ENCODE measurements around the gene SRSF9. TPM values are rescaled to one million over a fixed set of nuclear protein-coding genes. Genes with fewer than 3 reads are reported as not detected.

The SRSF9 gene, protein sequence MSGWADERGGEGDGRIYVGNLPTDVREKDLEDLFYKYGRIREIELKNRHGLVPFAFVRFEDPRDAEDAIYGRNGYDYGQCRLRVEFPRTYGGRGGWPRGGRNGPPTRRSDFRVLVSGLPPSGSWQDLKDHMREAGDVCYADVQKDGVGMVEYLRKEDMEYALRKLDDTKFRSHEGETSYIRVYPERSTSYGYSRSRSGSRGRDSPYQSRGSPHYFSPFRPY
- 122 TPM for total RNA-seq

DNA sequence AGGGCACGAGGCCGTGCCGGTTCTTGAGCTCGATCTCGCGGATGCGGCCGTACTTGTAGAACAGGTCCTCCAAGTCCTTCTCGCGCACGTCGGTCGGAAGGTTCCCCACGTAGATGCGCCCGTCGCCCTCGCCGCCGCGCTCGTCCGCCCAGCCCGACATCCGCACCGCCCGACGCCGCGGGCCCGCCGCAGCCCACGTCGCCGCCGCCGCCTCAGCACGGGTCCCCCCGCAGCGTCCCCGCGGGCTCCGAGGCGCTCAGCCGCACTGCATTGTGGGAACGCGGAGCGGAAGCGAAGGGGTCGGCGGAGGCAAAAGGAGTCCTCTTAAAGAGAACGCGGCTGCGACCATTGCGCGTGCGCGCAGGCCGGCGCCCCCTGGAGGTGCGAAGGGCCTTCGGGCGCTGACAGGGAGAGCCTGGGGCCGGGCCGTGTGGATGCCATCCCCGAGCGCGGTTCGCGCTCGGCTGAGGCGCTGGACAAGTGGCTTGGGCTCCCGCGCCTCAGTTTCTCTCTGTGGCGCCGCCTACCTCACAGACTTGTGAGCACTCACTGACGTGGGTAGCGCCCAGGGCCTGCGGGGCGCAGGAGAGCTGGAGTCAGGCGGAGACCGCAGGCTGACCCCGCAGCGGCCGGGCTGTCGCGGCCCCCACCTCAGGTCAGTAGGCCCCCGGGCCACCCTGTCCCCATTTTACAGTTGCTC is at the start of gene SRSF9:
Gene SRSF9 (minus strand): TSS at position 299 of the 700 bp plus-strand sequence. CDS start 139 bp downstream, at position 160.

DNA sequence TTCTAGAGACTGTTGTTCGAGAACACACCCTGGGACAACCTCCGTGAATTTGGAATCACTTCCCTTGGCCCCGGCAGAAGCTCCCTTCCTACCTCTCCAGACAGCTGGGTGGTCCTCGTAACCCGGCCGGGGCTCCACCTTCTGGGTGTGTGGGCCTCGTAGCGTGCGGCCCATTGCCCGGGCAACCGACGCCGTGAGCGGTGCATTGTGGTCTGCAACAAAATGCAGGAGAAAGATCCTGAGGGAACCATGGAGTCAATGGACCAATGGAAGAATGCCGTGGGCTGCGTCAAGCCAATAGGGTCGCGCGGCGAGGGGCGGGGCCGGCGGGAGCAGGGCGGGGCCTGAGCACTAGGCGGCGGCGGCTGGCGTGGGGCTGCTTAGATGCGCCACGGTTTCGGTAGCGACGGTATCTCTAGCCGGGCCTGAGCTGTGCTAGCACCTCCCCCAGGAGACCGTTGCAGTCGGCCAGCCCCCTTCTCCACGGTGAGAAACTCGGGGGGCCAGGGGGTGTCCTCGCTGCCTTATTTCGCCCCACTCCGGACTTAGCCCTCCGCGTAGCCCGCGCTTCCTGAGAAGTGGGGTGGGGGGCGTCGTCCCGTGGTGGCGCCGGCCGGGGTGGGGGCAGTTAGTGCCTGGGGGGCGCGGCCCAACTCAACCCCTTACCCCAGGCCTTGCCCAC is 26.3 kb upstream of the SRSF9 start, which contains the start of gene DYNLL1:
Gene DYNLL1 (plus strand): TSS at position 383 of the 682 bp plus-strand sequence. CDS start 309 bp downstream, outside the sequence.

DNA sequence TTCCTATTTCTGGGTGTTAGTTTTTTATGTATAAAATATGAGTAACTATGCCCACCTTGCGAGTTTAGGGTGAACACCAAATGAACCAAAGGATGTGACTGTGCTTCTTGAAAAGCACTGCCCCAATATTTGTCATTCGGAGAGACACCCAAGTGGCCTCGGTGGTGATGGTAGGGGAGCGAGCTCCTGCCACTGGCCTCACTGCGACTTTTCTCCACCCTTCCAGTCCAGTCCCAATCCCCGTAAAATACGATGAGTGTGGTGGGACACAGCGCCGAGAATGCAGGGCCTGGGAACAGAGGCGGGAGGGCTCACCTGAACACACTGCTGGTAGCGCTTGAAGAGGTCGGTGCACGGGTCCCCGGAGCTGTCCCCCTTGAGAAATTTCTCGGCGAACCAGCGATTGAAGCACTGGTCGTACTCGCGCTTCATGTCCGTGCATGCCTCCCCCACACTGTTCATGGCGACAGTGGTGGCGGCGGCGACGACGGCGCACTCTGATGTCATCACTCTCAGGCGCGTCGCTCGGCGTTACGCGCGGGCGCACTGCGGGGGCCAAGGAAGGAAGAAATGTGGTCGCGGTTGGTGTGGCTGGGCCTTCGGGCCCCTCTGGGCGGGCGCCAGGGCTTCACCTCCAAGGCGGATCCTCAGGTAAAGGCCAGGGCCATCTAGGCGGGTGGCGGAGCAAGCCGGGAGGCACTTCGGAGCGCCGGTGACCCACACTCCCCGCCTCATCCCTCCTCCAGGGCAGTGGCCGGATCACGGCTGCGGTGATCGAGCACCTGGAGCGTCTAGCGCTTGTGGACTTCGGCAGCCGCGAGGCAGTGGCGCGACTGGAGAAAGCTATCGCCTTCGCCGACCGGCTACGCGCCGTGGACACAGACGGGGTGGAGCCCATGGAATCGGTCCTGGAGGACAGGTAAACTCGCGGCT is 23.4 kb downstream of the SRSF9 start, which contains the start of the genes GATC and TRIAP1:
Gene GATC (plus strand): TSS at position 534 of the 933 bp plus-strand sequence. CDS start 37 bp downstream, at position 571.
Gene TRIAP1 (minus strand): TSS at position 474 of the 933 bp plus-strand sequence. CDS start 12 bp downstream, at position 462.

DNA sequence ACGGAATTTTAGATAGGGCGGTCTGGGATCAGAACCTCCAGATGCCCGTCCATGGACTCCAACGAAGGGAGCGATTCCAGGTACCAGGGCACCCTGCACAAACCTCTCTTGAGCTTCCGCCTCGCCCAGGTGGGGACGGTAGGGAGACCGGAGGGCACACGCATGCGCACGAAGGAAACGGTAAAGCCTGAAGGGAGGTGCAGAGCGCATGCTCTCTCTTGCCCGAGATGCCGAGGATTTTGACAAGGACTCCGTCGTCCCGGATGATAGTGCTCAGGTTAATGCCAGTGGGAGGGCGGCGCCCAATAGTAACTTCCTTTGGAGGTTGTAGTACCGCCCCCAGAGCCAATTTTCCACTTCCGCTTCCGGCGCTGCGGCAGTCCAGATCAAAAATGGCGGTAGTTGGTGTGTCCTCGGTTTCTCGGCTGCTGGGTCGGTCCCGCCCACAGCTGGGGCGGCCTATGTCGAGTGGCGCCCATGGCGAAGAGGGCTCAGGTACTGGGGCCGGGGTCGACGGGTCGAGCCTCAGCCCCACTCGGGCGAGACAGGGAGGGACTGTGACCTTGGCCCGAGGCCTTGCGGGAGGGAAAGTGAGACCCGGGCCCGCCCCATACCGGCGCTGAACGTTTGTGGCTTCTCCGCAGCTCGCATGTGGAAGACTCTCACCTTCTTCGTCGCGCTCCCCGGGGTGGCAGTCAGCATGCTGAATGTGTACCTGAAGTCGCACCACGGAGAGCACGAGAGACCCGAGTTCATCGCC is 31.6 kb downstream of the SRSF9 start, which contains the start of gene COX6A1:
Gene COX6A1 (plus strand): TSS at position 379 of the 760 bp plus-strand sequence. CDS start 14 bp downstream, at position 393.

Other genes with a start within 250 kb of the SRSF9 start
- 61.1 TPM for gene PXN, start 204.0 kb downstream of the SRSF9 start, total RNA-seq
- under 0.01 TPM for gene RNU4-2, start 177.8 kb downstream of the SRSF9 start, total RNA-seq
- under 0.01 TPM for gene RNU4-1, start 176.5 kb downstream of the SRSF9 start, total RNA-seq
- 9.5 TPM for gene SIRT4, start 167.4 kb downstream of the SRSF9 start, total RNA-seq
- gene PLA2G1B, start 142.0 kb downstream of the SRSF9 start, total RNA-seq = not detected
- gene MSI1, start 100.6 kb downstream of the SRSF9 start, total RNA-seq = 121 TPM
- gene COX6A1, start 31.6 kb downstream of the SRSF9 start, total RNA-seq = 218 TPM
- gene TRIAP1, start 23.4 kb downstream of the SRSF9 start, total RNA-seq = 11.1 TPM
- gene GATC, start 23.3 kb downstream of the SRSF9 start, total RNA-seq = 40.0 TPM
- 194 TPM for gene DYNLL1, start 26.4 kb upstream of the SRSF9 start, total RNA-seq
- gene COQ5, start 59.4 kb upstream of the SRSF9 start, total RNA-seq = 44.0 TPM
- 192 TPM for gene RNF10, start 64.6 kb upstream of the SRSF9 start, total RNA-seq
- gene POP5, start 111.7 kb upstream of the SRSF9 start, total RNA-seq = 29.6 TPM
- gene CABP1, start 170.9 kb upstream of the SRSF9 start, total RNA-seq = 5.7 TPM
- 87.2 TPM for gene MLEC, start 217.4 kb upstream of the SRSF9 start, total RNA-seq
- gene UNC119B, start 240.7 kb upstream of the SRSF9 start, total RNA-seq = 40.7 TPM